Smooth muscle cell (in vitro differentiated cells): ENCODE data around the gene DNAI1. TPM values are rescaled to one million over a fixed set of nuclear protein-coding genes. Genes with fewer than 3 reads are reported as not detected.

Experiments
- DNase-seq: peaks from one replicate; lab custom pipeline; 2025; ENCODE audit not compliant: unreplicated experiment; lab: John Stamatoyannopoulos, UW
- H2AFZ ChIP-seq: fragments of 200-600 bp; sonication (generic); 2 replicates; pipeline ENCODE4 v1.6.0; 2016; ENCODE audit warnings: antibody characterized with exemption, low read depth, mild to moderate bottlenecking
- H3F3A ChIP-seq: fragments of 200-600 bp; sonication (generic); 2 replicates; pipeline ENCODE4 v1.6.0; 2017; ENCODE audit warnings: antibody characterized with exemption, low read depth
- H3K27ac ChIP-seq: fragments of 200-600 bp; sonication (generic); 2 replicates; pipeline ENCODE4 v1.5.1; 2016; ENCODE audit warnings: low read depth, mild to moderate bottlenecking
- H3K27me3 ChIP-seq: fragments of 200-600 bp; sonication (generic); 2 replicates; pipeline ENCODE4 v1.6.1; 2016; ENCODE audit warnings: low read depth, mild to moderate bottlenecking
- H3K36me3 ChIP-seq: fragments of 200-600 bp; sonication (generic); 2 replicates; pipeline ENCODE4 v1.5.1; 2016; ENCODE audit warnings: low read depth
- H3K4me1 ChIP-seq: fragments of 200-600 bp; sonication (generic); 2 replicates; pipeline ENCODE4 v1.5.1; 2016; ENCODE audit warnings: low read depth
- H3K4me2 ChIP-seq: fragments of 200-600 bp; sonication (generic); 2 replicates; pipeline ENCODE4 v1.6.0; 2016; ENCODE audit warnings: mild to moderate bottlenecking
- H3K4me3 ChIP-seq: fragments of 200-600 bp; sonication (generic); 2 replicates; pipeline ENCODE4 v1.5.1; 2016; ENCODE audit warnings: mild to moderate bottlenecking
- H3K79me2 ChIP-seq: fragments of 200-600 bp; sonication (generic); 2 replicates; pipeline ENCODE4 v1.6.0; 2016; ENCODE audit warnings: low read depth, mild to moderate bottlenecking
- H3K9ac ChIP-seq: fragments of 200-600 bp; sonication (generic); 2 replicates; pipeline ENCODE4 v1.6.0; 2016; ENCODE audit warnings: low read depth
- H3K9me3 ChIP-seq: fragments of 200-600 bp; sonication (generic); replicated peaks from 2 replicates; pipeline ENCODE4 v1.5.1; 2016; ENCODE audit warnings: low read depth
- H4K20me1 ChIP-seq: fragments of 200-600 bp; sonication (generic); 2 replicates; pipeline ENCODE4 v1.6.0; 2016; ENCODE audit warnings: low read depth
- CTCF ChIP-seq: fragments of 200-600 bp; sonication (generic); IDR thresholded peaks from 2 replicates; pipeline ENCODE4 v1.5.1; 2017; ENCODE audit warnings: borderline replicate concordance, mild to moderate bottlenecking, antibody characterized with exemption; ENCODE audit not compliant: insufficient read depth, poor library complexity, severe bottlenecking
- WGBS: methylation state at CpG from one replicate; pipeline ENCODE4 v1.1.7; 2016; ENCODE audit warnings: low lambda C conversion rate; 5-methylcytosine and 5-hydroxymethylcytosine counted together
- polyA plus RNA-seq: library from polyadenylated mRNA; unstranded; fragments of >200 nt; fragmentation: Nextera tagmentation; extraction: Ambion mirVana; gene quantifications from 2 replicates; pipeline ENCODE4 v1.2.1, GENCODE V29; 2016
- total RNA-seq: library from RNA; depleted of rRNA; stranded (reverse); fragments of >200 nt; gene quantifications from 2 replicates; pipeline ENCODE4 v1.2.3, GENCODE V29; 2014

Gene DNAI1
- total and polyA plus RNA-seq, 2 experiments from 2014 or later = 0.31 TPM; not detected in 1

- H3F3A ChIP-seq = no peaks in the 10 kb centered on the region
- H3K27ac ChIP-seq = no peak overlapping the region
- no peak overlapping the region for H2AFZ ChIP-seq
- H3K4me2 ChIP-seq = no peak overlapping the region
- H3K79me2 ChIP-seq = peaks cover 66% of the 10 kb centered on the region
- no peaks in the 10 kb centered on the region for H3K9me3 ChIP-seq
- no peak for DNase-seq
- peaks cover 11% of the 10 kb centered on the region for H3K4me1 ChIP-seq
- H3K27me3 ChIP-seq = no peaks in the 10 kb centered on the region
- TF ChIP-seq CTCF = no peak
- no peaks in the 10 kb centered on the region for H3K36me3 ChIP-seq
- no peak overlapping the region for H3K4me3 ChIP-seq
- WGBS = 100% methylated on average over 1 of the region's 1 CpG
- H3K9ac ChIP-seq = no peak overlapping the region
- H4K20me1 ChIP-seq = peaks cover 57% of the 10 kb centered on the region
Measured at GRCh38 chr9:34456151-34456550, 2.5 kb upstream of the DNAI1 start.

- Histone ChIP-seq H3K79me2 (peaks cover 60% of the 10 kb centered on the region), H3K4me3 (peak overlapping the region; percentile 85), H3K4me2 (peak overlapping the region; percentile 86), H4K20me1 (peaks cover 51% of the 10 kb centered on the region), H3K27me3 (no peaks in the 10 kb centered on the region), H3K9me3 (no peaks in the 10 kb centered on the region), H3F3A (no peaks in the 10 kb centered on the region), H3K36me3 (no peaks in the 10 kb centered on the region), H3K27ac (peak overlapping the region; percentile 51), H3K9ac (peak overlapping the region; percentile 88), H2AFZ (peak overlapping the region; percentile 50), H3K4me1 (peaks cover 6% of the 10 kb centered on the region)
- no peak for DNase-seq
- no peak for TF ChIP-seq CTCF
- 62% methylated on average over 4 of the region's 4 CpGs for WGBS
Measured at GRCh38 chr9:34456746-34457145, 1.9 kb upstream of the DNAI1 start.

- H3K79me2 ChIP-seq = peaks cover 54% of the 10 kb centered on the region
- no peak for TF ChIP-seq CTCF
- WGBS = 1% methylated on average over 48 of the region's 48 CpGs
Measured at GRCh38 chr9:34457266-34458012, 1.2 kb upstream of the DNAI1 start.

GRCh38 chr9:34458959-34459340 lies 345 bp downstream of the DNAI1 start:
- Histone ChIP-seq H3F3A (no peaks in the 10 kb centered on the region), H3K4me2 (peak overlapping the region; percentile 85), H4K20me1 (peaks cover 29% of the 10 kb centered on the region), H3K27ac (no peak overlapping the region), H3K79me2 (peaks cover 39% of the 10 kb centered on the region), H3K9me3 (no peaks in the 10 kb centered on the region), H3K4me1 (peaks cover 5% of the 10 kb centered on the region), H3K27me3 (no peaks in the 10 kb centered on the region), H2AFZ (peak overlapping the region; percentile 80), H3K36me3 (no peaks in the 10 kb centered on the region), H3K9ac (no peak overlapping the region), H3K4me3 (peak overlapping the region; percentile 44)
- TF ChIP-seq CTCF = no peak
- no peak for DNase-seq
- 35% methylated on average over 11 of the region's 11 CpGs for WGBS

More at GRCh38 chr9:34457266-34458012, 1.2 kb upstream of the DNAI1 start:
- peak overlapping the region; percentile 51 for H3K27ac ChIP-seq
- no peaks in the 10 kb centered on the region for H3K9me3 ChIP-seq
- H3K27me3 ChIP-seq = no peaks in the 10 kb centered on the region
- H3K4me3 ChIP-seq = peak overlapping the region; percentile 85
- no peaks in the 10 kb centered on the region for H3K36me3 ChIP-seq
- H3K9ac ChIP-seq = peak overlapping the region; percentile 88
- peak; percentile 43 for DNase-seq
- H3K4me2 ChIP-seq = peak overlapping the region; percentile 86
- H3K4me1 ChIP-seq = peaks cover 5% of the 10 kb centered on the region
- peak overlapping the region; percentile 50 for H2AFZ ChIP-seq
- no peaks in the 10 kb centered on the region for H3F3A ChIP-seq
- H4K20me1 ChIP-seq = peaks cover 44% of the 10 kb centered on the region
